Pancreas (tissue), 10 donors: ENCODE data around the gene NANP. TPM values are rescaled to one million over a fixed set of nuclear protein-coding genes. Genes with fewer than 3 reads are reported as not detected.

Source experiments
- ATAC-seq, 4 donors: fragments of 200-7000 bp; cut with Tn5 transposase; one replicate each; pipeline versions ENCODE4 v1.8.0 to v1.9.1; 2020; ENCODE audit warnings: mild to moderate bottlenecking in 4 of 4, moderate library complexity in 4 of 4
- DNase-seq, 6 donors: peaks; one replicate each; pipeline ENCODE4 v3.0.0-alpha.2; 2020
- FAIRE-seq: peaks from 2 replicates; lab custom pipeline; 2012; peaks lifted over from hg19 to GRCh38; lab: Jason Lieb, UNC
- H3K27ac ChIP-seq, 4 donors: fragments of 200-600 bp; sonication (generic); 1 replicate in 3 of 4; 2 replicates in 1 of 4; pipeline versions ENCODE4 v1.5.0 to v1.8.0; 2020
- H3K27me3 ChIP-seq, 4 donors: fragments of 200-600 bp; one replicate each; pipeline ENCODE4 v1.8.0; 2021
- H3K36me3 ChIP-seq, 3 donors: fragments of 200-600 bp; sonication (generic) in 1 of 3; one replicate each; pipeline versions ENCODE4 v1.5.0 to v1.8.0; 2020 to 2021
- H3K4me1 ChIP-seq, 3 donors: fragments of 200-600 bp; one replicate each; pipeline ENCODE4 v1.8.0; 2021
- H3K4me3 ChIP-seq, 4 donors: fragments of 200-600 bp; sonication (generic) in 2 of 4; one replicate each; pipeline versions ENCODE4 v1.5.0 to v1.8.0; 2020 to 2021
- H3K9me3 ChIP-seq, 4 donors: fragments of 200-600 bp; one replicate each; pipeline ENCODE4 v1.8.0; 2021
- CTCF ChIP-seq, 4 donors: fragments of 200-600 bp; sonication (generic) in 3 of 4; IDR thresholded peaks; one replicate each; pipeline versions ENCODE4 v1.5.0 to v1.8.0; 2021; ENCODE audit warnings: antibody characterized with exemption in 4 of 4
- WGBS, 2 donors: extraction: QIAGEN DNeasy Blood & Tissue Kit; methylation state at CpG; one replicate each; pipeline ENCODE4 v1.1.7; 2013; 5-methylcytosine and 5-hydroxymethylcytosine counted together
- intact Hi-C, 3 donors: fragments of 100-400 bp; cut with DNase I; formaldehyde crosslinking; loops; one replicate each; pipeline versions ENCODE4 v1.11.1 to v1.14.2; 2022
- polyA plus RNA-seq, 2 donors: library from polyadenylated mRNA; stranded (reverse); fragments of 200-250 nt; gene quantifications; one replicate each; pipeline ENCODE4 v1.2.3, GENCODE V29; 2013
- total RNA-seq, 6 donors: library from RNA; stranded (reverse); fragmentation: NEBNext Ultra II Directional in 4 of 6; extraction: Animal tissue kit (Norgen Biotek cat#: 25700) in 4 of 6; gene quantifications; one replicate each; pipeline versions ENCODE4 v1.2.1 to v1.2.4, GENCODE V29; 2021 to 2023
- donor health status: healthy with polysubstance abuse.
- donor health status: DM: no; HTN: no; CAD: no; lungs with moderate emphysema.
- donor health status: DM: no; HTN: no; CAD: no.
- donor health status: control.
- donor health status: control.
- donor health status: Bipolar disorder and iron deficiency.
- donor health status: DM: yes; HTN: yes; CAD: no.
- donor health status: DM: no; HTN: no; CAD: no.
- donor health status: DM: no; HTN: no; CAD: no.
- donor health status: DM: yes; HTN: yes; CAD: no.

NANP gene
- 1 to 10 TPM; 1.2 to 2.5 (median 1.6) TPM for total RNA-seq
- polyA plus RNA-seq: 1 to 10 TPM; 1.0 to 1.8 TPM

GRCh38 chr20:25623736-25624499, at the start of gene NANP:
NANP (minus strand) TSS chr20:25624014; CDS start chr20:25623948, 66 bp downstream.
- Histone ChIP-seq H3K4me1 (peaks cover 0 to 8% (median 6%) of the 10 kb centered on the region in 3 donors), H3K4me3 (peak within 1 kb of the TSS; percentile 71 to 96 (median 87)), H3K27ac (peak within 1 kb of the TSS; percentile 81 to 92 (median 86)), H3K9me3 (no peaks in the 10 kb centered on the region), H3K36me3 (no peaks in the 10 kb centered on the region), H3K27me3 (no peaks in the 10 kb centered on the region)
- peak; percentile 94 to 98 (median 96) for DNase-seq
- FAIRE-seq: no peak
- intact Hi-C loops: no loop called here
- 0 to 1% methylated on average over 75 to 81 of the region's 81 CpGs for WGBS, 2 donors
- no peak for TF ChIP-seq CTCF (IDR thresholded peaks at IDR 0.05)
- ATAC-seq: peak; percentile 89 to 96 (median 93)

DNA sequence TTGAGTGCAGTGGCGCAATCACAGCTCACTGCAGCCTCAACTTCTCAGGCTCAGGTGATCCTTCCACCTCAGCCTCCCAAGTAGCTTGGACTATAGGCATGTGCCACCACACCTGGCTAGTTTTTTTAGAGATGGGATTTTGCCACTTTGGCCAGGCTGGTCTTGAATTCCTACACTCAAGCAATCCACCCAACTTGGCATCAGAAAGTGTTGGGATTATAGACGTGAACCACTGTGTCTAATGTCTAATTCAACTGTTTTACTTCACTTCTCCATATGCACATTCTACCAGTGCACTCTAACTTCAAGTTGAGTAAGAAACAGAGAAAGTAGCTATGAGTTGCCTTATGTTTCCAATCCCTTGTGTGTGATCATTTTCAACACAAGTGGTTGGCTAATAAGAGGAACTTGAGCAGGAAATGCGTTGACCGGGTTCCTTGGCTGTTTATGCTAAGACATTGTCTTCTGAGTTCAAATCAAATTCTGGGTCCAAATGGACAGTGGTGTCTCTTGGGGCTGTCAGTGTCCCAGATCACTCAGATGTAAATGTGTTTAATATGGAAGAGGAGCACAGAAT, 48.9 kb upstream of the NANP start:
- TF ChIP-seq CTCF (IDR thresholded peaks at IDR 0.05): no peak
- H3K27me3 ChIP-seq: no peaks in the 10 kb centered on the region
- intact Hi-C loops: no loop called here
- no peak overlapping the region for H3K27ac ChIP-seq
- no peak overlapping the region for H3K4me3 ChIP-seq
- H3K9me3 ChIP-seq: no peaks in the 10 kb centered on the region
- ATAC-seq (no peak), DNase-seq (no peak), FAIRE-seq (no peak)
- H3K36me3 ChIP-seq: peaks cover 0 to 32% (median 19%) of the 10 kb centered on the region in 3 donors
- 94 to 96% methylated on average over 4 of the region's 4 CpGs for WGBS, 2 donors
- no peaks in the 10 kb centered on the region for H3K4me1 ChIP-seq

GRCh38 chr20:25669826-25670422, 46.1 kb upstream of the NANP start:
- DNase-seq: no peak
- Histone ChIP-seq H3K27ac (no peak overlapping the region), H3K4me3 (no peak overlapping the region), H3K36me3 (peaks cover 0 to 14% (median 3%) of the 10 kb centered on the region in 3 donors), H3K4me1 (no peaks in the 10 kb centered on the region), H3K27me3 (no peaks in the 10 kb centered on the region), H3K9me3 (no peaks in the 10 kb centered on the region)
- no peak for TF ChIP-seq CTCF (IDR thresholded peaks at IDR 0.05)
- peak in 1 of 4 donors; percentile 23 for ATAC-seq
- 75 to 79% methylated on average over 7 of the region's 7 CpGs for WGBS, 2 donors
- no peak for FAIRE-seq
- intact Hi-C loops: no loop called here

DNA sequence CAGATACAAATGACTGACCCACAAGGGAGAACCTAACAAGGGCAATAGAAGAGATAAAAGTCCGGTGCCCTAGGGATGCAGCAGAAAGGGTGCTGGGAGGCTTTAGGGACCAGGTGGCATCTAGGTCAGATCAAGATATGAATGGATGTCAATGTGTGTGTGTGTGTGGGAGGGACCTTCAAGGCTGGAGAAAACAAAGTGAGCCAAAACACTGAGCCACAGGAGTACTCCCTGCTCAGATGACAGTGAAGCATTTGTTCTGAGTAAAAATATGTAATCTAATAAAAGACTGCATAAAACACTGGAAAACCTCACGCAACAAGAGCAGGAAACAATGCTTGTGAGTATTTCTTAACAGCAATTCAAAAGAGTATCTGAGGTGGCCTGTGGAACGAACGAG, 44.6 kb upstream of the NANP start:
- WGBS, 2 donors: 74 to 81% methylated on average over 4 of the region's 4 CpGs

More for the DNA sequence above, 44.6 kb upstream of the NANP start:
- no peak for TF ChIP-seq CTCF (IDR thresholded peaks at IDR 0.05)
- intact Hi-C loops: no loop called here
- H3K4me1 ChIP-seq: no peaks in the 10 kb centered on the region
- FAIRE-seq (no peak), ATAC-seq (no peak), DNase-seq (no peak)
- no peak overlapping the region for H3K27ac ChIP-seq
- H3K36me3 ChIP-seq: peaks cover 0 to 1% (median 0%) of the 10 kb centered on the region in 3 donors
- no peak overlapping the region for H3K4me3 ChIP-seq
- H3K27me3 ChIP-seq: no peaks in the 10 kb centered on the region
- no peaks in the 10 kb centered on the region for H3K9me3 ChIP-seq
